ENCODE results near the gene TGFB1. TPM values are rescaled to one million over a fixed set of nuclear protein-coding genes. Genes with fewer than 3 reads are reported as not detected.

The TGFB1 gene
- total RNA-seq, 1 donor from 2014 or later: 4.5 TPM

DNA sequence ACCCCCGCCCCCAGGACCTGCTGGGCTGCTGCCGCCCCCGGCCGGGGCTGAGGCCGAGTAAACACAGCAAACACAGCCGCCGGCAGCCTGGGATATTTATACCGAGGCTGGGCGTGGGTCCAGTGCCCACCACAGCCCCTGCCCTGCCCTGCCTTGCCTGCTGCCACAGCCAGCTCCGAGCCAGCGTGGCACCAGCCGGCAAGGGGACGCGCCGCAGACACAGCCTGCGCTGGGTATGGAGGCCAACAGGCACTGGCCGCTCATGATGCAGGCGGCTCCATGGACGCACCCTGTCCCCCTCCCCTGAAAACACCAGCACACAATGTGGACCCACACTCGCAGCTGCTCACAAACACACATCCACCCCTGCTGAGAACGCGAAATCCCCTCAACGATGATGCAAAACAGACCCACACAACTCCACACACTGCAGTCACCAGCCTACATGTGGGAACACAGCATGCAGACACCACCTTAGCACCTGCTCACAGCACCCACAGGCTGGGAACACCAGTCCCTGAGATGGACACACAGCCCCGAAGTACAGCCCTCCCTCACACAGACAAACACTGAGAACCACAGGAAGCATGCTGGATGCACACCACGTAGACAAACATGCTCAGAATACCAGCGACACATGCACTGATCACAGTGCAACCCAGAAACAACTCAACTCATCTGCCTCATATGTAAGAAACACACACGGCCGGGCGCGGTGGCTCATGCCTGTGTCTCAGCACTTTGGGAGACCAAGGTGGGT is 27.6 kb downstream of the TGFB1 start:
- Histone ChIP-seq H3K4me3 (ENCODE audit: low read depth, low read length) (no peak overlapping the region), H3K36me3 (ENCODE audit: control insufficient read depth, insufficient read depth, low read length) (peaks cover 4% of the 10 kb centered on the region), H3K27me3 (ENCODE audit: control insufficient read depth, insufficient read depth, low read length) (no peaks in the 10 kb centered on the region)
- FAIRE-seq: peak; percentile 47
- peak; percentile 39 for DNase-seq (ENCODE audit: low read depth)
- TF ChIP-seq, protein P1, sequence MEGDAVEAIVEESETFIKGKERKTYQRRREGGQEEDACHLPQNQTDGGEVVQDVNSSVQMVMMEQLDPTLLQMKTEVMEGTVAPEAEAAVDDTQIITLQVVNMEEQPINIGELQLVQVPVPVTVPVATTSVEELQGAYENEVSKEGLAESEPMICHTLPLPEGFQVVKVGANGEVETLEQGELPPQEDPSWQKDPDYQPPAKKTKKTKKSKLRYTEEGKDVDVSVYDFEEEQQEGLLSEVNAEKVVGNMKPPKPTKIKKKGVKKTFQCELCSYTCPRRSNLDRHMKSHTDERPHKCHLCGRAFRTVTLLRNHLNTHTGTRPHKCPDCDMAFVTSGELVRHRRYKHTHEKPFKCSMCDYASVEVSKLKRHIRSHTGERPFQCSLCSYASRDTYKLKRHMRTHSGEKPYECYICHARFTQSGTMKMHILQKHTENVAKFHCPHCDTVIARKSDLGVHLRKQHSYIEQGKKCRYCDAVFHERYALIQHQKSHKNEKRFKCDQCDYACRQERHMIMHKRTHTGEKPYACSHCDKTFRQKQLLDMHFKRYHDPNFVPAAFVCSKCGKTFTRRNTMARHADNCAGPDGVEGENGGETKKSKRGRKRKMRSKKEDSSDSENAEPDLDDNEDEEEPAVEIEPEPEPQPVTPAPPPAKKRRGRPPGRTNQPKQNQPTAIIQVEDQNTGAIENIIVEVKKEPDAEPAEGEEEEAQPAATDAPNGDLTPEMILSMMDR (IDR thresholded peaks at IDR 0.05; ENCODE audit: insufficient read depth, low read length, severe bottlenecking): no peak

DNA sequence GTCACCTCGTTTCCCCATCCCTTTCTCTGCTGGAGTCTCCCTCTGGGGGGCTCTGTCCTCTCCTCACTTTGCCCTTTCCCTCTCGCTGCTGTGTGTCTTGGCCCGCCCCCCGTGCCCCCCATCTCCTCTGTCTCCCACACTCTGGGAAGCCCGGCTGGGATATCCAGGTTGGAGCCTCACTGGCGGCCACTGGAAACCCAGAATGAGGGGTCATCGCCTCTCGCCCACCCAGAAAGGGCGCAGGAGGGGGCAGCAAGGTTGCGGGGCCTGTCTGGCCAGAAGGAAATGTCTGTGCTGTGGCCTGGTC is 28.1 kb downstream of the TGFB1 start:
- Histone ChIP-seq H3K4me3 (ENCODE audit: low read depth, low read length) (peak overlapping the region; percentile 11), H3K36me3 (ENCODE audit: control insufficient read depth, insufficient read depth, low read length) (peaks cover 6% of the 10 kb centered on the region), H3K27me3 (ENCODE audit: control insufficient read depth, insufficient read depth, low read length) (no peaks in the 10 kb centered on the region)
- DNase-seq (ENCODE audit: low read depth) (no peak), FAIRE-seq (no peak)
- TF ChIP-seq, protein P1 (IDR thresholded peaks at IDR 0.05; ENCODE audit: insufficient read depth, low read length, severe bottlenecking): no peak

DNA sequence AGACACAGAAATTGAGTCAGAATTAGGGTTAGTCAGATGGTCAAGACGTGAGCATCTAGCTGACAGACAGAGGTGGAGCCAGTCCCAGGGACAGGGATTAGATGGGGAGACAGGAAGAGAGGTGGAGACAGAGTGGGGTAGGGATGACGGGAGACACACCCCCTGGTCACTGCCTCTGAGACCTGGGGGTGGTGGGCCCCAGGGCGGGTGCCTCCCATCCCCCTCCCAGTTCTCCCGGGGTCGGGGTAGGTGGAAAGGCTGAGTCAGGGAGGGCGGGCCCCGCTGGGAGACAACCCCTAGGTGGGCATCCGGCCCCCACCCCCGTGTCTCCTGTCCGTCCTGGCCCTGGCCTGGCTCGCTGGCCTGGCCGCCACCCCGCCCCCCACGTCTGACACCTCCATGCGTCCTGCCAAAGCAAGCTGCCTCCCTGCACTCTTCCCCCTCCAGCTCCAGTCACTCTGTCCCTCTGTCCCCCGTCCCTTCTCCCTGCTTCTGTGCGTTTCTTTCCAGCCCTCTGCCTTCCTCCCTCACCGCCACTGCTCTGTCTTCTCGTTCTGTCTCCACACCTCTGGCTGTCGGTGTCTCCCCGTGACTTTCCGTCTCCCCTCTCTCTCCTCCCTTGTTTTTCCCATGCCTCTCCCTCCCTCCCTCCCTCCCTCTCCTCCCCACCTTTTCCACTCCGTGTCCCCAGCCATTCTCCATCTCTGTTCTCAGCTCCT is 28.6 kb downstream of the TGFB1 start:
- Histone ChIP-seq H3K36me3 (ENCODE audit: control insufficient read depth, insufficient read depth, low read length) (peaks cover 12% of the 10 kb centered on the region), H3K27me3 (ENCODE audit: control insufficient read depth, insufficient read depth, low read length) (no peaks in the 10 kb centered on the region), H3K4me3 (ENCODE audit: low read depth, low read length) (peak overlapping the region; percentile 11)
- peak; percentile 85 for DNase-seq (ENCODE audit: low read depth)
- no peak for FAIRE-seq
- TF ChIP-seq, protein P1 (IDR thresholded peaks at IDR 0.05; ENCODE audit: insufficient read depth, low read length, severe bottlenecking): no peak

DNA sequence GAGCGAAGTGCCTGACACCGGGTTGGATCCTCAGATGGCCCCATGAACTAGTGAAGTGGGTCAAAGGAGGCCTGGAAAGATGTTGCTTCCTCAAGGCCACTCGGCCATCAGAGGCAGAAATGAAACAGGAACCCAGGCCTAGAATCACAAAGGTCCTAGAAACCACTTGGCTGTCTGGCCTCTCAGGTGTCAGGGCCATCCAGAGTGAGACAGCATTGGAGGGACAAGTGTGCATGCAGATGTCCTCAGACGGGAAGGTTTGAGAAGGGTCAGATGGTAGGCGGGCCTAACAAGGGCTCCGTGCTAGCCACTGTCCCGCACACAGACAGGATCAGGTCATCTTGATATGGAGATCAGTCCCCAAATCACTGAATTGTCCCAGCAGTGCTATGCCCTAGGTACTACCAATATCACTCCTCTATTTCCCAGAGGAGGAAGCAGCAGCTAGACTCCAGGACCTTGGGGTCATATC is 29.5 kb downstream of the TGFB1 start:
- TF ChIP-seq, protein P1 (IDR thresholded peaks at IDR 0.05; ENCODE audit: insufficient read depth, low read length, severe bottlenecking): no peak
- peaks cover 16% of the 10 kb centered on the region for H3K36me3 ChIP-seq (ENCODE audit: control insufficient read depth, insufficient read depth, low read length)
- FAIRE-seq (no peak), DNase-seq (ENCODE audit: low read depth) (no peak)
- H3K27me3 ChIP-seq (ENCODE audit: control insufficient read depth, insufficient read depth, low read length): no peaks in the 10 kb centered on the region
- no peak overlapping the region for H3K4me3 ChIP-seq (ENCODE audit: low read depth, low read length)

DNA sequence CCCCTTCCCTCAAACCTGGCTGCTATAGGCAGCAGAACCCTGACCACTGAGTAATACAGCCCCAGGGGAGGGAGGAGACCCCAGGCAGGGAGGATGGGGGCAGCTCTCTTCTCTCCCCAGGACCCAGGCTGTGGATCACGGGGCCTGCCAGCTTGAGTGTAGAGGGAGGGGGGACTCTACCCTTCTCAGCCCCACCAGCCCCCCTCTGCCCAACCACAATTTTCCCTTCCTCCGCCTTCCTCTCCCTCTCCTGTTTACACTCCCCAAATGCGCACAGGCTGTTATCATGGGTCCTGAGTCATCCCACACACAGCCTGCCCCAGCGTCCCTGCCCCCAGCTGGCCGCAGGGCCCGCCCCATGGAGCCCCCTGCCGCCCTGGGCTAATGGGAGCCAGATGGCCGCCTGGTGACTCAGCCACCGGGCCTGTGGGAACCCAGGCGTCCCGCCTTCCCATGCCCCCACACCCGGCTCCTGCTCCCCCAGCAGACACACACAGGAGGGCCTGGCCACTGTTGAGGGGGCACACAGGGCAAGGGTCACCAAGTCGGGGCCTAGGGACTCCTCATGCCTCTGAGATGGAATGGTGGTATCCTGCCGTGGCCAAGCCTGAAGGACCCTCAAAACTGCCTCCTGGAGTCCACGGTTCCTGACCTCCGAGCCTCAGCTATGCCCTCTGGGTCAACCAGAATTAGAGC is 30.1 kb downstream of the TGFB1 start:
- FAIRE-seq (no peak), DNase-seq (ENCODE audit: low read depth) (peak; percentile 64)
- H3K36me3 ChIP-seq (ENCODE audit: control insufficient read depth, insufficient read depth, low read length): peaks cover 22% of the 10 kb centered on the region
- no peak overlapping the region for H3K4me3 ChIP-seq (ENCODE audit: low read depth, low read length)
- H3K27me3 ChIP-seq (ENCODE audit: control insufficient read depth, insufficient read depth, low read length): no peaks in the 10 kb centered on the region
- TF ChIP-seq, protein P1 (IDR thresholded peaks at IDR 0.05; ENCODE audit: insufficient read depth, low read length, severe bottlenecking): no peak

All from bronchial epithelial cell (primary cell).